Fibroblast of lung (primary cell): ENCODE data around the gene HOXB13. TPM values are rescaled to one million over a fixed set of nuclear protein-coding genes. Genes with fewer than 3 reads are reported as not detected.

Source experiments
- DNase-seq, 2 donors: peaks; one replicate each; pipeline versions ENCODE4 v3.0.0 to v3.0.0-alpha.2; 2010; ENCODE audit warnings: low read depth in 2 of 2
- H2AFZ ChIP-seq: 2 replicates; pipeline ENCODE4 v1.5.1; 2012; ENCODE audit warnings: low read length, control low read depth, inconsistent platforms
- H3K27ac ChIP-seq: 2 replicates; pipeline ENCODE4 v1.5.1; 2011; ENCODE audit warnings: low read length, control low read depth; ENCODE audit not compliant: insufficient read depth
- H3K27me3 ChIP-seq: 2 replicates; pipeline ENCODE4 v1.5.1; 2011; ENCODE audit warnings: mild to moderate bottlenecking, low read length; ENCODE audit not compliant: control insufficient read depth, insufficient read depth
- H3K36me3 ChIP-seq: 2 replicates; pipeline ENCODE4 v1.5.1; 2011; ENCODE audit warnings: low read length; ENCODE audit not compliant: control insufficient read depth, insufficient read depth
- H3K4me1 ChIP-seq: 2 replicates; pipeline ENCODE4 v1.5.1; 2011; ENCODE audit warnings: low read length; ENCODE audit not compliant: control insufficient read depth, insufficient read depth; ENCODE audit errors: extremely low read depth
- H3K4me2 ChIP-seq: 2 replicates; pipeline ENCODE4 v1.5.1; 2011; ENCODE audit warnings: low read length, control low read depth; ENCODE audit not compliant: insufficient read depth; ENCODE audit errors: extremely low read depth
- H3K4me3 ChIP-seq, 4 experiments: fragments of 200-600 bp in 1 of 4; sonication (generic) in 1 of 4; replicated peaks in 1 of 4; 2 replicates each; pipeline ENCODE4 v1.5.1; 2011 to 2016; ENCODE audit warnings: low read length in 4 of 4, low read depth in 3 of 4, mild to moderate bottlenecking in 3 of 4, control low read depth in 2 of 4, inconsistent platforms in 1 of 4, mixed read lengths in 1 of 4; ENCODE audit not compliant: insufficient read depth in 1 of 4; ENCODE audit errors: control extremely low read depth in 1 of 4
- H3K79me2 ChIP-seq: 2 replicates; pipeline ENCODE4 v1.5.1; 2012; ENCODE audit warnings: mild to moderate bottlenecking, low read length, inconsistent platforms; ENCODE audit not compliant: control insufficient read depth, insufficient read depth
- H3K9ac ChIP-seq: 2 replicates; pipeline ENCODE4 v1.5.1; 2011; ENCODE audit warnings: mild to moderate bottlenecking, low read length, control low read depth; ENCODE audit not compliant: insufficient read depth
- H3K9me3 ChIP-seq: 2 replicates; pipeline ENCODE4 v1.5.1; 2012; ENCODE audit warnings: low read depth, low read length; ENCODE audit not compliant: control insufficient read depth, insufficient read depth
- H4K20me1 ChIP-seq: 2 replicates; pipeline ENCODE4 v1.5.1; 2011; ENCODE audit warnings: low read length; ENCODE audit not compliant: control insufficient read depth, insufficient read depth; ENCODE audit errors: extremely low read depth
- EZH2 ChIP-seq: IDR thresholded peaks from 2 replicates; pipeline ENCODE4 v1.5.1; 2012; ENCODE audit warnings: low read length, control low read depth, mild to moderate bottlenecking; ENCODE audit errors: missing control alignments
- polyA plus RNA-seq, 2 donors: library from polyadenylated mRNA; depleted of rRNA in 1 of 2; stranded (reverse) in 1 of 2; unstranded in 1 of 2; fragments of >200 nt; gene quantifications; 2 replicates each; pipeline ENCODE4 v1.2.1, GENCODE V29; 2011 to 2012; ENCODE audit warnings: missing spikeins in 1 of 2
- total RNA-seq: library from RNA; depleted of rRNA; stranded (reverse); fragments of >200 nt; gene quantifications from 2 replicates; pipeline ENCODE4 v1.2.1, GENCODE V29; 2014
- TF ChIP-seq, protein P1 (sequence below), 2 donors: IDR thresholded peaks in 1 of 2; conservative IDR thresholded peaks in 1 of 2; 1 replicate in 1 of 2; 2 replicates in 1 of 2; pipeline ENCODE4 v1.5.1; 2011 to 2012; ENCODE audit warnings: low read length in 2 of 2, control low read depth in 1 of 2, inconsistent platforms in 1 of 2, low read depth in 1 of 2, mild to moderate bottlenecking in 1 of 2

HOXB13 gene
- total and polyA plus RNA-seq, 2 donors (not counting 1 experiment from before 2014, with no cell fraction given), result not detected

DNA sequence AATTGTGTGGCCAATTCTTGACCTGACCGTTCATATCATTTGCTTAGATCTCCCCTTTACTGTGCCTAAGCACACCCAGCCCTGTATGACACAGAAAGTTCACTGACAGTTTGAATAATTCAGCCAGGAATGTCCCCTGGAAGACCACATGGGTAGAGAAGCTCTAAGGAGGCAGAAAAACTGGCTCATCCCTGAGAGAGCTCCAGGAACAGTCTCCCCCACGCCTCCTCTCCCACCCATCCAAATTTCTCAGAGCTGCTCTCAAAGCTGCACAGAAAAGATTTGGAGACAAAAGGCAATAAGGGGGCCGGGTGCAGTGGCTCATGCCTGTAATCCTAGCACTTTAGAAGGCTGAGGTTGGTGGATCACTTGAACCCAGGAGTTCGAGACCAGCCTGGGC lies 17.4 kb downstream of the HOXB13 start:
- Histone ChIP-seq H3K27me3 (peaks cover 17% of the 10 kb centered on the region), H2AFZ (no peak overlapping the region), H3K4me1 (no peaks in the 10 kb centered on the region)

DNA sequence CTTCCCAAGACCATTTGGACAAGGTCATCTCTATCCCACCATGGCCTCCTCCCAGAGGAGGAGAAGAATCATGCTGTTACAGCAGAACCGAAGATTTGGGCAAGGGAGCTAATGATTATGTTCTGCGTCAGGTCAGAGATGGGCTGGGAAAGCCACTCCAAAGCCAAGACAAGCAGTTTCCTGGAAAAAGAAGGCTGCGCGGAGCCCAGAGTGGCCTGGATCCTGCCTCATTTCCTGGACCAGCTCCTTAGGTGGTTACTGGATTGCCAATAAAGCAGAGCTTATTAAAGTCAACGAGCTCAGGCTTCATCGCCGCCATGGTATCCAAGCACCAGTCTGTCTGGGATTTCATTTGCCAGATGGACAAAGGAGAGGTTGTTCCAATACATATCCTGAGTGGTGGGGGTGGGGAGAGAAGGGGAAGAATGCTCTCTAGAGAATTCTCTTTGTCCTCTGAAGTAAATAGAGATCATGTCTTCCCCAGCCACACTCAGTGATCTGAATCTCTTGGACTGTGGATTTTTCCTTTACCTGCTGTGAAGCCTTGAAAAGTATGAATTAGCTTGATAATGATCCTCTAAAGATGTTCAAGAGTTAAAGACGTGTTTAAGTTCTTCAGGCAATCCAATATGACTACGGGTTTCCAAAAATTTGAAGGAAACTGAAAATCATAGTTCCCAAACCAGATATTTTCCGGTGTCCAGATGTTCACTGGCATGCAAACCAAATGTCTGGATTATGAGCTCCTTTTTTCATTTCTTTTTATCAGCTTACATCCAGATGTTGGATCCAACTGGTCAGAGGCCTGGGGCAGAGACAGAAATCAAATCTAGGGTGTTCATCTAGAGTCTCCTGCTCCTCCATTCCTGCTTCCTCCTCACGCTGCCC lies 23.9 kb downstream of the HOXB13 start:
- Histone ChIP-seq H3K79me2 (no peaks in the 10 kb centered on the region), H3K4me2 (no peak overlapping the region), H3K9me3 (no peaks in the 10 kb centered on the region), H3K27me3 (peaks cover 28% of the 10 kb centered on the region), H3K9ac (no peak overlapping the region), H3K4me3 (no peak overlapping the region), H3K4me1 (no peaks in the 10 kb centered on the region), H3K27ac (no peak overlapping the region), H4K20me1 (no peaks in the 10 kb centered on the region), H3K36me3 (no peaks in the 10 kb centered on the region), H2AFZ (no peak overlapping the region)
- DNase-seq, result no peak
- TF ChIP-seq, protein P1, sequence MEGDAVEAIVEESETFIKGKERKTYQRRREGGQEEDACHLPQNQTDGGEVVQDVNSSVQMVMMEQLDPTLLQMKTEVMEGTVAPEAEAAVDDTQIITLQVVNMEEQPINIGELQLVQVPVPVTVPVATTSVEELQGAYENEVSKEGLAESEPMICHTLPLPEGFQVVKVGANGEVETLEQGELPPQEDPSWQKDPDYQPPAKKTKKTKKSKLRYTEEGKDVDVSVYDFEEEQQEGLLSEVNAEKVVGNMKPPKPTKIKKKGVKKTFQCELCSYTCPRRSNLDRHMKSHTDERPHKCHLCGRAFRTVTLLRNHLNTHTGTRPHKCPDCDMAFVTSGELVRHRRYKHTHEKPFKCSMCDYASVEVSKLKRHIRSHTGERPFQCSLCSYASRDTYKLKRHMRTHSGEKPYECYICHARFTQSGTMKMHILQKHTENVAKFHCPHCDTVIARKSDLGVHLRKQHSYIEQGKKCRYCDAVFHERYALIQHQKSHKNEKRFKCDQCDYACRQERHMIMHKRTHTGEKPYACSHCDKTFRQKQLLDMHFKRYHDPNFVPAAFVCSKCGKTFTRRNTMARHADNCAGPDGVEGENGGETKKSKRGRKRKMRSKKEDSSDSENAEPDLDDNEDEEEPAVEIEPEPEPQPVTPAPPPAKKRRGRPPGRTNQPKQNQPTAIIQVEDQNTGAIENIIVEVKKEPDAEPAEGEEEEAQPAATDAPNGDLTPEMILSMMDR (conservative IDR thresholded peaks at IDR 0.05 in 1 of 2, IDR thresholded peaks at IDR 0.05 in 1 of 2; ENCODE audit: low read depth in 1 of 2, low read length in 2 of 2), result no peak
- TF ChIP-seq EZH2, result no peak

More for the DNA sequence above, 17.4 kb downstream of the HOXB13 start:
- Histone ChIP-seq H3K4me2 (no peak overlapping the region), H3K9me3 (no peaks in the 10 kb centered on the region), H3K79me2 (no peaks in the 10 kb centered on the region), H3K4me3 (no peak overlapping the region), H4K20me1 (no peaks in the 10 kb centered on the region), H3K9ac (no peak overlapping the region), H3K36me3 (no peaks in the 10 kb centered on the region), H3K27ac (no peak overlapping the region)
- DNase-seq, result no peak
- TF ChIP-seq, protein P1 (conservative IDR thresholded peaks at IDR 0.05 in 1 of 2, IDR thresholded peaks at IDR 0.05 in 1 of 2; ENCODE audit: low read depth in 1 of 2, low read length in 2 of 2), result no peak
- no peak for TF ChIP-seq EZH2

DNA sequence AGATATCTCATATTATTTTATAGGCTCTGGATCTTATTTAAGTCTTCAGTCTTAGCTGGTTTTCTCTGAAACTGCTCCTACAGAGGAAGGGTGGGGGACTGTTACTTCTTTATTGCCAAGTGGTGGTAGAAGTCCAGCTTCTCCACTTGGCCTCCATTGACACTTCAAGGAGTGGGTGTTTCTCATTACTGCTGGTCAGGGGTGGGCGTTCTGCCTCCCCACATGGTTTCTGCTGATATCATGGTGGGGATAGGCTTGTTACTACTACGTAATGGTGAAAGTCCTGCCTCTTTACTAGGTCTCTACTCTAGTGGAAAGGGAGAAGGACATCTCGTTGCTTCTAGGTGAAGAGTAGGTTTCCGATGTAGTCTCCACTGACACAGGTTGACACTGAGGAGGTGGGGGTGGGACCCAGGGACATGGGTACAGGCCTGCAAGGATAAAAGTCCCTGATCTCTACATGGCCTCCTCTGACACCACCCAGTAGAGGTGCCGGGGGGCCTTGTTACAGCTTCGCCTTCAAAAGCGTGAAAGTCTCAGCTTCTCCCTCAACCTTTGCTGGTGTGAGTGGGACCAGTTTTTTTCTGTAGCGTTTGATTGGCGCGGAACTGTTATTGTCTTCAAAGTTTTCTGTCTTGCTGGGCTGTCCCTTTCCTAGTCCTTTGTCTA lies 26.6 kb downstream of the HOXB13 start:
- Histone ChIP-seq H3K36me3 (no peaks in the 10 kb centered on the region), H3K27me3 (peaks cover 25% of the 10 kb centered on the region), H3K9ac (no peak overlapping the region), H3K9me3 (no peaks in the 10 kb centered on the region), H2AFZ (no peak overlapping the region), H4K20me1 (no peaks in the 10 kb centered on the region), H3K4me1 (no peaks in the 10 kb centered on the region), H3K27ac (no peak overlapping the region), H3K4me2 (no peak overlapping the region), H3K4me3 (no peak overlapping the region), H3K79me2 (no peaks in the 10 kb centered on the region)
- TF ChIP-seq, protein P1 (conservative IDR thresholded peaks at IDR 0.05 in 1 of 2, IDR thresholded peaks at IDR 0.05 in 1 of 2; ENCODE audit: low read depth in 1 of 2, low read length in 2 of 2), result no peak
- no peak for TF ChIP-seq EZH2
- DNase-seq, result no peak
